ENCODE results near the gene WNK2. TPM values are rescaled to one million over a fixed set of nuclear protein-coding genes. Genes with fewer than 3 reads are reported as not detected.

Gene WNK2
- total RNA-seq, 2 experiments from 2014 or later = 1.7 to 2.8 TPM

DNA sequence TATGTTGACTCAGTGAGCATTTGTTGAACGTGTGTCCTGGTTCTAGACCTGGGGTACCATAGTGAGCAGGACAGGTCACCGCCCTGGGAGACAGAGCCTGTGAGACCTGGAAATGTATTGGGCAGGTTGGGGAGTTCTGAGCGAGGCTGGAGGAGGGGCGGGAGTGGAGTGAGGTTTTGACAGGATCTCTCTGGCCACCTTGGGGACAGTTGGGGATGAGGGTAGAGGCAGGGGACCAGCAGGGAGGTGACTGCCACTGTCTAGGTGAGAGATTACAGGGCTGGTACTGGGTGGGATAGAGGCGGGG, 7.4 kb downstream of the WNK2 start:
- TF ChIP-seq, protein P1, sequence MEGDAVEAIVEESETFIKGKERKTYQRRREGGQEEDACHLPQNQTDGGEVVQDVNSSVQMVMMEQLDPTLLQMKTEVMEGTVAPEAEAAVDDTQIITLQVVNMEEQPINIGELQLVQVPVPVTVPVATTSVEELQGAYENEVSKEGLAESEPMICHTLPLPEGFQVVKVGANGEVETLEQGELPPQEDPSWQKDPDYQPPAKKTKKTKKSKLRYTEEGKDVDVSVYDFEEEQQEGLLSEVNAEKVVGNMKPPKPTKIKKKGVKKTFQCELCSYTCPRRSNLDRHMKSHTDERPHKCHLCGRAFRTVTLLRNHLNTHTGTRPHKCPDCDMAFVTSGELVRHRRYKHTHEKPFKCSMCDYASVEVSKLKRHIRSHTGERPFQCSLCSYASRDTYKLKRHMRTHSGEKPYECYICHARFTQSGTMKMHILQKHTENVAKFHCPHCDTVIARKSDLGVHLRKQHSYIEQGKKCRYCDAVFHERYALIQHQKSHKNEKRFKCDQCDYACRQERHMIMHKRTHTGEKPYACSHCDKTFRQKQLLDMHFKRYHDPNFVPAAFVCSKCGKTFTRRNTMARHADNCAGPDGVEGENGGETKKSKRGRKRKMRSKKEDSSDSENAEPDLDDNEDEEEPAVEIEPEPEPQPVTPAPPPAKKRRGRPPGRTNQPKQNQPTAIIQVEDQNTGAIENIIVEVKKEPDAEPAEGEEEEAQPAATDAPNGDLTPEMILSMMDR (IDR thresholded peaks at IDR 0.05) = no peak
- Mint-ChIP-seq H3K4me3 (no peak overlapping the region), H3K27ac (no peak overlapping the region), H3K27me3 (peaks cover 5% of the 10 kb centered on the region), H3K36me3 (ENCODE audit: low read depth) (no peaks in the 10 kb centered on the region), H3K9me3 (no peaks in the 10 kb centered on the region), H3K4me1 (ENCODE audit: low read depth) (no peaks in the 10 kb centered on the region)
- CTCF ChIA-PET = no interaction called here
- intact Hi-C loops (cut with micrococcal nuclease) = no loop called here
- no peak for ATAC-seq
- DNase-seq = no peak
- POLR2A ChIA-PET = no interaction called here

DNA sequence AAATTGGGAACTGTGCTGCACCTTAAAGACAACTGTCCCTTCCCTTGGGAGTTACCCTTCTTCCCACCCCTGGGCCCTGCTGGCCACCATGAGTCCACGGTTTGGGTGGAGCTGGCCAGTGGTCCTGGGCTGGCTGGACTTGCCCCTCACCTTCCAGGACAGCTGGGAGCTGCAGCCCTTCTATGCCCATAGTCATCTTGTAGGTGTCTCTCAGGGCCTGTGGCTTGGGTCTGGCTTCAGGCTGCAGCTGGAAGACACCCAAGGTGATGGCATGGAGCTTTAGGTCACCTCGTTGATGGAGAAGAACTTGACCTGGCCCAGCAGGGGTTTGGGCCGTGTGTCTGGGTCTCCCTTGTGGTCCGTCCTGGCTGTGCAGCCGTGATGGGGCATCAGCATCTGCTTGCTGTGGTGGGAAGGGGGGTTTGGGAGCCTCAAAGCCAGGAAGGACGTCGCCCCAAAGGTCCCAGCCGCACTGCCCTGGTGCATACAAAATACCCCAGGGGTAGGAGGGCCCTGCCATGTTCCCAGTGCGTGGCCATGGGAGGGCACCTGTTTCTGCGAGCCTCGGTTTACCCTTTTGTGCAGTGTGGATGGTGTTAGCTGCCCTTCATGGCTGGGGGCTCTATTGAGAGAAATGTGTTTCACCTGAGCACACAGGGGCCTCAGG, 8.9 kb downstream of the WNK2 start:
- TF ChIP-seq, protein P1 (IDR thresholded peaks at IDR 0.05) = no peak
- intact Hi-C loops (cut with micrococcal nuclease) = no loop called here
- Mint-ChIP-seq H3K27me3 (no peaks in the 10 kb centered on the region), H3K27ac (no peak overlapping the region), H3K4me1 (ENCODE audit: low read depth) (no peaks in the 10 kb centered on the region), H3K4me3 (no peak overlapping the region), H3K9me3 (no peaks in the 10 kb centered on the region), H3K36me3 (ENCODE audit: low read depth) (no peaks in the 10 kb centered on the region)
- ChIA-PET POLR2A (no interaction called here), CTCF (interaction anchor here (1.7 kb wide), 1 partner anchor 39 kb away, joined by 5 read pairs; no protein-coding TSS in a partner anchor)
- DNase-seq (no peak), ATAC-seq (no peak)

DNA sequence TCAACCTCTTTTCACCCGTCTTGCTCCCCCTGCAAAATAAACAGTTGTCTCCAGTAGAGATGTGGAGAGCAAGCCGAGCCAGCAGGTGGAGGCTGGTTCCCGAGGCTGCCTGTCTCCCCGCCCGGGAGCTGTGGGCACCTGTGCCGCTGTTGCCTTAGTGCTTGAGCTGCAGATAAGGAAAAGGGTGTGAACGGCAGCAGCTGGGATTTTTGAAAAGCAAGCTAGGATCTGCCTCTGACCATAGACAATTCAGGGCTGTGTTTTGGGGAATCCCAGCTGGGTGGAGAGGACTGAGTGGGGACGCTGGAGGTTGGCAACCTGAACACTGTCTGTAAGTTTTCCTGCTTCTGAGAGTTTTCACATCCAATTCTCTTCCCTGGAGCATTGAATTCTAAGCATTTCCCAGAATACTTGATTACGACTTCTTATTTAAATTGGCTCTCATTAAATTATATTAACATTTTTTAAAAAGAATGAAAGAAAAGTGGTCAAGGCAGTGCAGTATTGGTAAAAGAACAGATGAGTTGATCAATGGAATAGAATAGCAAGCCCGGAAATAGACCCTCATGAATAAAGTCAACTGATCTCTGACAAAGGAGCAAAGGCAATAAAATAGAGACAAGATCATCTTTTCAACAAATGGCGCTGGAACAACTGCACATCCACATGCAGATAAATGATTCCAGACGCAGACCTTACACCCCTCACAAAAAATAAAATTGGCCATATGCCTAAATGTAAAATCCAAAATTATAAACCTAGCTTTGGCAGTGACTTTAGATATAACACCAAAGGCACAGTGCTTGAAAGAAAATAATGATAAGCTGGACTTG, 9.7 kb downstream of the WNK2 start:
- CTCF ChIA-PET = interaction anchor here (0.8 to 1.7 kb wide), 2 partner anchors 13 to 40 kb away, joined by 3 to 5 read pairs; no protein-coding TSS in a partner anchor
- TF ChIP-seq, protein P1 (IDR thresholded peaks at IDR 0.05) = no peak
- intact Hi-C loops (cut with micrococcal nuclease) = no loop called here
- no peak for DNase-seq
- POLR2A ChIA-PET = no interaction called here
- no peak overlapping the region for H3K4me3 Mint-ChIP-seq
- no peaks in the 10 kb centered on the region for H3K27me3 Mint-ChIP-seq
- no peak overlapping the region for H3K27ac Mint-ChIP-seq
- H3K36me3 Mint-ChIP-seq (ENCODE audit: low read depth) = no peaks in the 10 kb centered on the region
- no peak for ATAC-seq
- no peaks in the 10 kb centered on the region for H3K4me1 Mint-ChIP-seq (ENCODE audit: low read depth)
- no peaks in the 10 kb centered on the region for H3K9me3 Mint-ChIP-seq

DNA sequence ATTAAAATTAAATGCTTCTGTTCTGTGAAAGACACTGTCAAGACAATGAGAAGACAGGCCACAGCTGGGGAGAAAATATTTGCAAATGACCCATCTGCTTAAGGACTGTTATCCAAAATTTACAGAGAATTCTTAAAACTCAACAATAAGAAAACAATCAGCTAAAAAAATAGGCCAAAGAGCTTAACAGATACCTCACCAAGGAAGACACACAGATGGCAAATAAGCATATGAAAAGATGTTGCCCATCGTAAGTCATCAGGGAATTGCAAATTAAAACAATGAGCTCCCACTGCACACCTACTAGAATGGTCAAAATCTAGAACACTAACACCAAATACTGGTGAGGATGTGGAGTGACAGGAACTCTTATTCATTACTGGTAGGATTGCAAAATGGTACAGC, 10.3 kb downstream of the WNK2 start:
- intact Hi-C loops (cut with micrococcal nuclease) = no loop called here
- no peaks in the 10 kb centered on the region for H3K36me3 Mint-ChIP-seq (ENCODE audit: low read depth)
- ChIA-PET CTCF (interaction anchor here (0.8 to 1.7 kb wide), 2 partner anchors 14 to 40 kb away, joined by 3 to 5 read pairs; no protein-coding TSS in a partner anchor), POLR2A (no interaction called here)
- no peak overlapping the region for H3K27ac Mint-ChIP-seq
- TF ChIP-seq, protein P1 (IDR thresholded peaks at IDR 0.05) = no peak
- DNase-seq (no peak), ATAC-seq (no peak)
- H3K4me3 Mint-ChIP-seq = no peak overlapping the region
- H3K9me3 Mint-ChIP-seq = no peaks in the 10 kb centered on the region
- H3K4me1 Mint-ChIP-seq (ENCODE audit: low read depth) = no peaks in the 10 kb centered on the region
- no peaks in the 10 kb centered on the region for H3K27me3 Mint-ChIP-seq

DNA sequence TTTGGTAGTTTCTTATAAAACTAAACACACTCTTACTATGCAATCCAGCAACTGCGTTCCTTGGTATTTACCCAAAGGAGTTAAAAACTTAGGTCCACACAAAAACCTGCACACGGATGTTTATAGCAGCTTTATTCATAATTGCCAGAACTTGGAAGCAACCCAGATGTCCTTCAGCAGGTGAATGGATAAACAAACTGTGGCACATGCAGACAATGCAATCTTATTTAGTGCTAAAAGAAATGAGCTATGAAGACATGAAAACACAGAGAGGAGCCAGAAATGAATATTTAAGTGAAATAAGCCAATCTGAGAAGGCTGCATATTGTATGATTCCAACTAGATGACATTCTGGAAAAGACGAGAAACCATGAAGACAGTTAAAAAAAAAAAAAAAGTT, 10.7 kb downstream of the WNK2 start:
- DNase-seq = no peak
- TF ChIP-seq, protein P1 (IDR thresholded peaks at IDR 0.05) = no peak
- no peaks in the 10 kb centered on the region for H3K4me1 Mint-ChIP-seq (ENCODE audit: low read depth)
- CTCF ChIA-PET = interaction anchor here (0.8 to 1.7 kb wide), 2 partner anchors 14 to 41 kb away, joined by 3 to 5 read pairs; no protein-coding TSS in a partner anchor
- POLR2A ChIA-PET = no interaction called here
- ATAC-seq = no peak
- no peaks in the 10 kb centered on the region for H3K36me3 Mint-ChIP-seq (ENCODE audit: low read depth)
- intact Hi-C loops (cut with micrococcal nuclease) = no loop called here
- no peaks in the 10 kb centered on the region for H3K9me3 Mint-ChIP-seq
- no peak overlapping the region for H3K4me3 Mint-ChIP-seq
- H3K27ac Mint-ChIP-seq = no peak overlapping the region
- no peaks in the 10 kb centered on the region for H3K27me3 Mint-ChIP-seq
